GM12801 (cell line): Measurements from ENCODE around the gene TRIM44.

Source experiments
- TF ChIP-seq, protein P1 (sequence below): IDR thresholded peaks from one replicate; pipeline ENCODE4 v1.5.1; 2011; ENCODE audit warnings: control low read depth; ENCODE audit not compliant: insufficient read length; ENCODE audit errors: extremely low read depth

The TRIM44 gene

DNA sequence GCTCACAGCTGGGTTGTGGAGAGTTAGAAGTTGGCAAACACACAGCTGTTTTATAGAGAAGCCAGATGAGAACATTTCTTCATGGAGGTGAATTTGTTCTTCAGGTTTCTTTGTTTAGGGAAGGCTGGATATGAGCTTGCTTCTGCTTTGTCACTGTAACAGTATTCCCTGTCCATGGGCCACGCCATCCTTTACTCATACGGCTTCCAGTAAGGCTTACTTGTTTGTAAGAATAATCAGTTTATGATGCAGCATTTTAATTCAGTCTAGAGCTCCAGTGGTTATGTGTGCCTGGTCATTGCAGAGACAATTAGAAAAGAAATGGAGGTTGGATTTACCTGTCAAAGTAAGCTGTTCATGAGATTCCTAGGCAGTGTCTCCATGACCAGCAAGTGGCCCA is 131.8 kb downstream of the TRIM44 start:
- TF ChIP-seq, protein P1, sequence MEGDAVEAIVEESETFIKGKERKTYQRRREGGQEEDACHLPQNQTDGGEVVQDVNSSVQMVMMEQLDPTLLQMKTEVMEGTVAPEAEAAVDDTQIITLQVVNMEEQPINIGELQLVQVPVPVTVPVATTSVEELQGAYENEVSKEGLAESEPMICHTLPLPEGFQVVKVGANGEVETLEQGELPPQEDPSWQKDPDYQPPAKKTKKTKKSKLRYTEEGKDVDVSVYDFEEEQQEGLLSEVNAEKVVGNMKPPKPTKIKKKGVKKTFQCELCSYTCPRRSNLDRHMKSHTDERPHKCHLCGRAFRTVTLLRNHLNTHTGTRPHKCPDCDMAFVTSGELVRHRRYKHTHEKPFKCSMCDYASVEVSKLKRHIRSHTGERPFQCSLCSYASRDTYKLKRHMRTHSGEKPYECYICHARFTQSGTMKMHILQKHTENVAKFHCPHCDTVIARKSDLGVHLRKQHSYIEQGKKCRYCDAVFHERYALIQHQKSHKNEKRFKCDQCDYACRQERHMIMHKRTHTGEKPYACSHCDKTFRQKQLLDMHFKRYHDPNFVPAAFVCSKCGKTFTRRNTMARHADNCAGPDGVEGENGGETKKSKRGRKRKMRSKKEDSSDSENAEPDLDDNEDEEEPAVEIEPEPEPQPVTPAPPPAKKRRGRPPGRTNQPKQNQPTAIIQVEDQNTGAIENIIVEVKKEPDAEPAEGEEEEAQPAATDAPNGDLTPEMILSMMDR, result no peak

DNA sequence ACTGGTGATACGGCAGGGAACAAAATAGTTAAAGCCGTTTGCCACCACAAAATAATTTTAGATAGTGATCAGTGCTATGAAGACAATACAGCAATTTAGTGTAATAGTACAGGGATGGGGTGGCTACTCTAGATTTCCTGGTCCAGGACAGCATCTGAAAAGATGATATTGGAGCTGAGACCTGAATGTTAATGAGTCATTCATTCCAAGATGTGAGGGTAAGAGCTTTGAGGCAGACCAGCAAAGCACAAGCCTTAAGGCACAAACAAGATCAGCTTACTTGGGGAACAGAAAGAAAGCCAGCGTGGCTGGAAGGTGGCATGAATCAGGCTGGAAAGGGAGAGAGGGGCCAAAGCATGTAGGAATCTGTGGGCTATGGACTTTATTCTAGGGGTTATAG is 132.3 kb downstream of the TRIM44 start:
- TF ChIP-seq, protein P1, result no peak

- TF ChIP-seq, protein P1, result no peak
Measured at GRCh38 chr11:35796562-35796961, 134.0 kb downstream of the TRIM44 start.

DNA sequence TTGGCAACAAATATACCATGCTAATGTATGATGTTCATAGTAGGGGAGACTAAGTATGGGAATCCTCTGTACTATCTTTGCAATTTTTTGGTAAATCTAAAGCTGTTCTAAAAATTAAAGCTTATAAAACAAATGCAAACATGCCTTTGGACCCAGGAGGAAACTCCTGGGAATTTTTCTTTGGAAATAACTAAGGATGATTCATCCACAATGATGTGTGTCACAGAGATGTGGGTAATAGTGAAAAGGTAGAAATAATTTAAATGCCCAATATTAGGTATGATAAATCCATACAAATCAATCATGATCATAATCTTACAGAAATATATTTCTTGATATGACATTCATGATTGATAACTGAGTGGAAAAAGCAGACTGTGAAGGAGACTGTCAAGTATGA is 135.8 kb downstream of the TRIM44 start:
- TF ChIP-seq, protein P1, result no peak

- TF ChIP-seq, protein P1, result no peak
Measured at GRCh38 chr11:35798983-35799382, 136.4 kb downstream of the TRIM44 start.

- TF ChIP-seq, protein P1, result no peak
Measured at GRCh38 chr11:35799655-35800054, 137.1 kb downstream of the TRIM44 start.

GRCh38 chr11:35800970-35801953 is 138.7 kb downstream of the TRIM44 start:
- TF ChIP-seq, protein P1, result no peak
